Suppressor macrophage (primary cell): ENCODE results near the gene TCTN3.
"Not testable (repeated sequence)": the region's sequence is repeated elsewhere in the genome, so short reads cannot be mapped to it uniquely, and the experiment has no call there.

ENCODE experiments used
- DNase-seq, 4 experiments: peaks; one replicate each; pipeline ENCODE4 v3.0.0-alpha.2; 2020 to 2022

The TCTN3 gene

GRCh38 chr10:95683966-95684365 lies 9.8 kb downstream of the TCTN3 start:
- DNase-seq = no peak

- no peak for DNase-seq
Measured at GRCh38 chr10:95675403-95676116, 18.2 kb downstream of the TCTN3 start.

- no peak for DNase-seq
Measured at GRCh38 chr10:95674643-95675042, 19.1 kb downstream of the TCTN3 start.

GRCh38 chr10:95672641-95673040 lies 21.1 kb downstream of the TCTN3 start:
- not testable (repeated sequence) for DNase-seq

GRCh38 chr10:95664543-95664942 lies 29.2 kb downstream of the TCTN3 start:
- no peak for DNase-seq

GRCh38 chr10:95663496-95663895 lies 30.2 kb downstream of the TCTN3 start:
- no peak for DNase-seq

- DNase-seq = no peak
Measured at GRCh38 chr10:95661818-95662217, 31.9 kb downstream of the TCTN3 start.

- DNase-seq = no peak
Measured at GRCh38 chr10:95660283-95660682, 33.4 kb downstream of the TCTN3 start.

GRCh38 chr10:95657250-95657649 lies 36.5 kb downstream of the TCTN3 start:
- no peak for DNase-seq

GRCh38 chr10:95656291-95657164 lies 37.2 kb downstream of the TCTN3 start, which contains the start of gene ALDH18A1:
Gene ALDH18A1 (minus strand): TSS chr10:95656711. CDS start chr10:95653377, 3,334 bp downstream.
- peak; percentile 82 to 90 (median 86) for DNase-seq

- peak in 2 of 4 experiments; percentile 5 to 8 for DNase-seq
Measured at GRCh38 chr10:95655571-95656290, 38.0 kb downstream of the TCTN3 start.

- no peak for DNase-seq
Measured at GRCh38 chr10:95653895-95654294, 39.8 kb downstream of the TCTN3 start.

GRCh38 chr10:95651346-95652060 lies 42.2 kb downstream of the TCTN3 start:
- peak; percentile 4 to 48 (median 38) for DNase-seq

GRCh38 chr10:95650232-95650631 lies 43.5 kb downstream of the TCTN3 start:
- no peak for DNase-seq

GRCh38 chr10:95648138-95648537 lies 45.6 kb downstream of the TCTN3 start:
- DNase-seq = no peak

- DNase-seq = no peak
Measured at GRCh38 chr10:95646160-95646559, 47.6 kb downstream of the TCTN3 start.

GRCh38 chr10:95644901-95645300 lies 48.8 kb downstream of the TCTN3 start:
- DNase-seq = no peak

GRCh38 chr10:95640891-95641315 lies 52.8 kb downstream of the TCTN3 start:
- DNase-seq = no peak

GRCh38 chr10:95637911-95638310 lies 55.8 kb downstream of the TCTN3 start:
- DNase-seq = no peak

GRCh38 chr10:95637140-95637539 lies 56.6 kb downstream of the TCTN3 start:
- DNase-seq = no peak

- no peak for DNase-seq
Measured at GRCh38 chr10:95635319-95635733, 58.4 kb downstream of the TCTN3 start.

GRCh38 chr10:95628786-95629185 lies 64.9 kb downstream of the TCTN3 start:
- no peak for DNase-seq
